DMS 273 treated with DMSO at 0.1 percent for 48 hours (cell line): ENCODE results near the gene WNT16.
"Not testable (repeated sequence)": the region's sequence is repeated elsewhere in the genome, so short reads cannot be mapped to it uniquely, and the experiment has no call there.

Experiments
- DNase-seq: peaks from one replicate; lab custom pipeline; 2025; lab: John Stamatoyannopoulos, UW

The WNT16 gene, protein sequence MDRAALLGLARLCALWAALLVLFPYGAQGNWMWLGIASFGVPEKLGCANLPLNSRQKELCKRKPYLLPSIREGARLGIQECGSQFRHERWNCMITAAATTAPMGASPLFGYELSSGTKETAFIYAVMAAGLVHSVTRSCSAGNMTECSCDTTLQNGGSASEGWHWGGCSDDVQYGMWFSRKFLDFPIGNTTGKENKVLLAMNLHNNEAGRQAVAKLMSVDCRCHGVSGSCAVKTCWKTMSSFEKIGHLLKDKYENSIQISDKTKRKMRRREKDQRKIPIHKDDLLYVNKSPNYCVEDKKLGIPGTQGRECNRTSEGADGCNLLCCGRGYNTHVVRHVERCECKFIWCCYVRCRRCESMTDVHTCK

DNA sequence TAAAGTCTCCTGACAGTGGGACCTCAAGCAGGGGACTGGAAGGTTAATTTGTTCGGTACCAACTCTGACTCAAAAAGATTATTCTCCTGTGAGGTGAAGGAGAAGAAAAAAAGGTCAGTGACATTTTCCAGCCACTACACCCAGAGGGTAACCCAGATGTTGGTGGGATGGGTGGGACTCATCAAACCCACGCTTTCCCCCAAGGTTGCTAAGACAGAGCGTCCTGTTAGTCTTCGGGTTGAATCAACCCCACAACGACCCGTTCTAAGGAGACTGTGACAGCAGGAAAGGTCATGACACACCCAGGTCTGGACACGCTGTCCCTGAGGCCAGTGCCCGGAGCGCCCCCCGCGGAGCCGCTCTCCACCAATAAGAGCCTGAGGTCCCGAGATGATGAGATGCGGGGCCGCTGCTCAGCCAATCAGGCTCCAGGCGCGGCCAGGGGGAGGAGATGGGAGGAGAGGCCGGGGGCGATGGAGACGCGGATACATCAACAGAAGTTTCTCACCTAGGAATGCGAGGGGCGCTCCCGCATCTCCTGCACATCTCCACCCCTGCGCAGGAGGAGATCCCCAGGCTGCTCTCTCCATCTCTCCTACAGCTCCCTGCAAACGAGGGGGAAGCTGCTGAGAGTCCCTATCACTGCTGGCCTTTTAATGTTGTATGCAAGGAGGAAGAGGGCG lies at the start of gene WNT16:
Gene WNT16 (plus strand): TSS at position 493 of the 683 bp plus-strand sequence. CDS start 293 bp downstream, outside the sequence.
- no peak for DNase-seq

DNA sequence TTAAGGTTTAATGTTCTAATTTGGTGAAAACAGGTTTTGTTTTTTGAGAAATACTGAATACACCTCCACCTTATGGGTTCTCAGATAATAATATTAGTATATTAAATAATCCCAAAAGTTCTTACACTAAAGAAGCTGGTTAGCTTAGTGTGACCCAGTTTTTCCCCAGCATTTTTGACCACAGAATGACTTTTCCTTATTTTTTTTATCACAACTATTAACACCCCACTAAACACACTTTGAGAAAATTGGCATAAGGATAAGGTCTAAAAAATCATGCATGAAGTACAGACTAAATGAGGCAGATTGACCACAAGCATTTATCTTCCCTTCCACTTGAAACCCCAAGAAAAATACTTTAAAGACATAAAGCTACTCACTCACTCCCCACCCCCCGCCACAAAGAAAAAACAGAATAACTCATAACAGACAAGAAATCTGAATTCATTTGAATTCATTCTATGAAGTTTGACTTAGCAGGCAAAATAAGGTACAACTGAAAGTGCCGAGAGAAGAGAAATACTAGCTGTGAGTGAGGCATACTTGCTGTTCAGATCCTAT lies 49.7 kb upstream of the WNT16 start:
- no peak for DNase-seq

DNA sequence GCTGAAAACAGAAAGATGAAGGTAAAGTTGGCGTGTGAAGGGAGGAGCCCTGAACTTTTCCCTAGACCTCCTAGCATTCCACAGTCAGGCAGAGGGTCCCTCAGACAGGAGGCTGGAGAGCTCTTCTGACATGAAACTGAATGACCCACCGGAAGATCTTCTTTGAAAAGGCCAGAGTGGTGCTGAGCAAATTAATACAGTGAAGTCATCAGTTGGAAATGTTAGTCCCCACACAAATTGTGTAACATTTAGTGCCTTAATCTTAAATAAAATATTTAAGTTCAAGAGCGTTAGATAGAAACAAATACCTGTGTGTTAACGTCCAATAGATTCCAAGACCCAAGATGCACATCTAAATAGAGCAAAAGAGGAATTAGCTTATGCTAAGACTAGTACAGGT lies 49.0 kb upstream of the WNT16 start:
- DNase-seq: no peak

DNA sequence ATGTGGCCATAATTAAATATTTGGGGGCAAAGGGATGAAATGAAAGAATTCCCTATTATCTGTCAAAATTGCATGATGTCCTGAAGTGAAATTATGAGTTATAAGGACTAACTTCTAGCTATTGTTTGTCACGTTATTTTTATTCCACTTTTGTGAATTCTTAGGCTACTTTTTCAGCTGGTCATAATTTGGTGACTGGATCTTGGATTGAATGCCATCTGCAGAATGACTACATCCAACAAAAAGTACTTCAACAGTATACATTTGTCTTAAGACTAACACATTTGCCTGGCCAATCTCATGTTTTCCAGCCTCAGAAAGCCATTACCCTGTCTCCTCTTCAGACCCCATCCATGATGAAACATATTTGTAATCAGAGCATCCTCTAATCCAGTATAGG lies 48.1 kb upstream of the WNT16 start:
- DNase-seq: no peak

DNA sequence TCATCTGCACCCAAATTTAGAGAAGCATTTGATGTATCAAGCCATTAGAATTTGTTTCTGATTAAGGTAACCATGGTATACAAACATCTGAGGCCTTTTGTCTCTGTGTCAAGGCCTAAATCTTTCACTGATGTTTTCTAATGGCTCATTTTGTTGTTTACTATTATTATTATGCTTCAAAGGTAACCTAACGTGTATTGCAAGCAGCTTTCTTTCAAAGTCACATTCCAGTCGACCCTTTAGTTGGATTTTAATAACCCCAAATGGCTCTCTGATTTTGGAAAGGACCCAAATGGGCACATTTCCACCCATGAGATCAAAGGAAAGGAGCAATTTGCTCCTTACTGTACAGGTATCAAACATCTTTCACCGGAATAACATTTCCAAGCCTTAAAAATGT lies 46.7 kb upstream of the WNT16 start:
- no peak for DNase-seq

DNA sequence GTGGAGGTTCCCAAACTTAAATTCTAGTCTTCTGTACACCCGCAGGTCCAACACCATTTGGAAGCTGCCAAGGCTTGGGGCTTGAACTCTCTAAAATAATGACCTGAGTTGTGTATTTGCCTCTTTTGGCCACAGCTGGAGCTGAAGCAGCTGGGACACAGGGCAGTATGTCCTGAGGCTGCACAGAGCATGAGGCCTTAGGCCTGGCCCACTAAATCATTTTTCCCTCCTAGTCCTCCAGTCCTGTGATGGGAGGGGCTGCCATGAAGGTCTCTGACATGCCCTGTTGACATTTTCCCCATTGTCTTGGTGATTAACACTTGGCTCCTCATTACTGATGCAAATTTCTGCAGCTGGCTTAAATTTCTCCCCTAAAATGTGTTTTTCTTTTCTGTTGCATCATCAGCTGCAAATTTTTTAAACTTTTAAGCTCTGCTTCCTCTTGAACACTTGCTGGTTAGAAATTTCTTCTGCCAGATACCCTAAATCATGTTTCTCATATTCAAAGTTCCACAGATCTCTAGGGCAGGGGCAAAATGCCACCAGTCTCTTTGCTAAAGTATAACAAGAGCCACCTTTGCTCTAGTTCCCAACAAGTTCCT lies 43.6 kb upstream of the WNT16 start:
- no peak for DNase-seq

DNA sequence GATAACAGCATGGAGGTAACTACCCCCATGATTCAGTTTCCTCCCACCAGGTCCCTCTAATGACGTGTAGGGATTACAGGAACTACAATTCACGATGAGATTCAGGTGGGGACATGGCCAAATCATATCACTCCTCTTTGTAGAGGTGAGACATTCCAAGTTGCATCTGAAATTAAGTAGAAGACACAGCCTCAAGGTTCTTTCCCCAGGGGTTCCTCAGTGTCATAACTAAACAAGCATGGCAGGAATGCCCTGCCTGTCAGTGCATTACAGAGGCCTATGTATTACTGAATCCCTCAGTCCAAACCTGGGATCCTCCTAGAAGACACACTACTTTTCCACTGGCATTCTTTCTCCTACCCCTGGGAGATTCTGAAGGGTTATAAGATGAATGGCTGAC lies 42.6 kb upstream of the WNT16 start:
- DNase-seq: no peak

DNA sequence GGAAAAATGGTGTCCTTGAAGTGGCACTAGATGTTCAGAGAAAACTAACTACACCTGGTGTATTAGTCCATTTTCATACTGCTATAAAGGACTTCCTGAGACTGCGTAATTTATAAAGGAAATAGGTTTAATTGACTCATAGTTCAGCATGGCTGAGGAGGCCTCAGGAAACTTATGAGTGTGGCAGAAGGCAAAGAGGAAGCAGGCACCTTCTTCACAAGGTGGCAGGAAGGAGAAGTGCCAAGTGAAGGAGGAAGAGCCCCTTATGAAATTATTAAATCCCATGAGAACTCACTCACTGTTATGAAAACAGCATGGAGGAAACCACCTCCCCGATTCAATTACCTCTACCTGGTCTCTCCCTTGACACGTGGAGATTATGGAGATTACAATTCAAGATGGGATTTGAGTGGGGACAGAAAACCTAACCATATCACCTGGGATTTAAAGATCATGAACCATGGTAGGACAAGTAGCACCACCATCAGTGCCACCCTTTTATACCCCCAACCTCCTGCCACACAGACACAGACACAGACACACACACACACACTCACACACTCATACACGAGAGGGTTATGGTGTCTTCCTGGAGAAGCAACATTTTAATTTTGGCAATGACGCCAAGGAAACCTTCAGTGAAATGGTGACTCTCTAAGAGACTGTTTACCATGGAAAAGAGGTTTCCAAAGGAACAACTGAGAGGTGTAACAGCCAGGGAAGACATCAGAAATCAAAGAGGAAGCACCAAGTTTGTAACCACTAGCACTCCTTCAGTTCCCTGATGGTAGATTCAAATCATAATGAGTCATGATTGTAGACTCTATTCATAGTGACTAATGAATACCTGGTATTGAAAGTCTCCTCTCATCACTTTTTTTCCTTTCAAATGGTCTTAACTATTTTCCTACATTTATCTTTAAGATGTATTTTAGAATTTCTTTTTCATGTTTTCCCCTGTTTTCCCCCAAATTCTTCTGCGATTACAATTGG lies 41.8 kb upstream of the WNT16 start:
- no peak for DNase-seq

DNA sequence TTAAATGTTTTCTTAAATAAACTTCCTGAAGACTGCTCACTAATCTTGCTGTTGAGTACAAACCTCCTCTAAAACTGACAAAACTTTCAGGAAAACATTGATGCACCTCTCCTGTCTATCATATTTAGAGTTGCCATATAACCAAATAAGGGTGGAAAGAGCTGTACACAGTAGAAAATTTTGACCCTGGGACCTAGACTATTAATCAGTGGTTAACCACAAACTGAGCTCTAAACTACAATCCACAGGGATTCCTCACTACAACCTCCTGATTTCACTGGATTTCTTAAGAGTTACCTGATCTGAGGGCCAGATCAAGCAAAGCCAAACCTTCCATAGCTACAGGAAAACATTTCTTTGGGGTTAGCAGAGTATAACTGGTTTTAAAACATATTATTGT lies 39.9 kb upstream of the WNT16 start:
- no peak for DNase-seq

DNA sequence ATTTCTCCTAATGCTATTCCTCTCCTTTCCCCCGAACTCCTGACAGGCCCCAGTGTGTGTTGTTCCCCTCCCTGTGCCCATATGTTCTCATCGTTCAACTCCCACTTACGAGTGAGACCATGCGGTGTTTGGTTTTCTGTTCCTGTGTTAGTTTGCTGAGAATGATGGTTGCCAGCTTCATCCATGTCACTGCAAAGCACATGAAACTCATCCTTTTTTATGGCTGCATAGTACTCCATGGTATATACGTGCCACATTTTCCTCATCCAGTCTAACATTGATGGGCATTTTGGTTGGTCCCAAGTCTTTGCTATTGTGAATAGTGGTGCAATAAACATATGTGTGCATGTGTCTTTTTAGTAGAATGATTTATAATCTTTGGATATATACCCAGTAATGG lies 38.9 kb upstream of the WNT16 start:
- not testable (repeated sequence) for DNase-seq

DNA sequence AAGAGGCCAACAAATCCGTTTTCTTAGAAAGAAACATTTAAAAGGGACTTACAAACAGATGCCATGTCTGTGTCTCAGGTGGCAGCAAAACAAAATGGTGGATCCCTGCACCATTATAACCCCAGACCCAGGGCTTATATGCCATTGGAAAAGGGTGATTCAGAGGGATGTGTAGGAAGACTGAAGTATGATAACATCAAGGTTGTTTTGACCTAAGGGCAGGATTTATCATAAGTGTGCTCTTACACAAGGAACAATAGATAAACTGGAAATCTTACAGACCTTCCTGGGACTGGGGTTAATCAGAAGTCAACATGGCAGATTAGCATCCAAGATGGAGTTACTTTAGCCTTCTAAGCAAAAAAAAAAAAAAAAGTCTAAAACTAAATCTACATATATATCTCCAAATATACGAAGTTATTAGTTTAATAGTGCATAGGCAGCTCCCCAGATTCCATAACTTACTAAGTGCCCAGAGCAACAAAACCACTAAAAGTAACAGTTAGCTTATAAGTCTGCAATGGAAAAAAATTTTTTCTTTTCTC lies 34.3 kb upstream of the WNT16 start:
- no peak for DNase-seq

DNA sequence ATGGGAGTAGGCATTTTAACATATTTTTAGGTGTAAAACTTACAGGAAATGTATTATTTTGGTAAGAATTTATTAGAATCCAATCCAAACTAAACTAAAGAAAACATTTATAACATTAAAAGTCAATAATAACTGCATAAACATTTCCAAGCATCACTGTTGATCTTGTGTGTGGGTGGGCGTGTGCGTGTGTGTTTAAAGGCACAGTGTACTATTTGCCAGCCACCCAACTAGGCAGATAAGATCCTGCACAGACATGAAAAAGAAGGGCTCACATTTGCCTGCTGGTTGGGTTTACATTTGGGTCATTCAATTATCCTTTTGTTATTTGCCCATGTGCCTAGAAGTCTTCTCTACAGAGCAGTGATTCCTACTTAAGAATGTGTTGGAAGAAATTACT lies 31.0 kb upstream of the WNT16 start:
- no peak for DNase-seq

DNA sequence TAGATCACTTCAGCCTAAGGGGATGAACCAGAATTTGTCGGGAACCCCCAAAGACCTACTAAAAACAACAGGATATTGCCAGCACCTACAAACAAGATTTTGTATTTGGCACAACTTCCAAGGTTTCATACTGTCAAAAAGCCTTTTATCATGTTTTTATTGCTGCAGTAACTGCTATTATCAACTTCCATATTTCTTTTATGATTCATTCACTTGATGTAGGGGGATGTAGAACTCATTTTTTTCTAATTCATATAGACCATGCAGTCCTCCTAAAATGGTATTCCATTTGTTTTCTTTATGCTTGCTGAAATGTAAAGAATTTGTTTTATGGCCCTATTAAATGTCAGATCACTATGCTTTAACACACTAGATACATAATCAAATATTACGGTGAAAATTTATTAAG lies 30.0 kb upstream of the WNT16 start:
- no peak for DNase-seq

DNA sequence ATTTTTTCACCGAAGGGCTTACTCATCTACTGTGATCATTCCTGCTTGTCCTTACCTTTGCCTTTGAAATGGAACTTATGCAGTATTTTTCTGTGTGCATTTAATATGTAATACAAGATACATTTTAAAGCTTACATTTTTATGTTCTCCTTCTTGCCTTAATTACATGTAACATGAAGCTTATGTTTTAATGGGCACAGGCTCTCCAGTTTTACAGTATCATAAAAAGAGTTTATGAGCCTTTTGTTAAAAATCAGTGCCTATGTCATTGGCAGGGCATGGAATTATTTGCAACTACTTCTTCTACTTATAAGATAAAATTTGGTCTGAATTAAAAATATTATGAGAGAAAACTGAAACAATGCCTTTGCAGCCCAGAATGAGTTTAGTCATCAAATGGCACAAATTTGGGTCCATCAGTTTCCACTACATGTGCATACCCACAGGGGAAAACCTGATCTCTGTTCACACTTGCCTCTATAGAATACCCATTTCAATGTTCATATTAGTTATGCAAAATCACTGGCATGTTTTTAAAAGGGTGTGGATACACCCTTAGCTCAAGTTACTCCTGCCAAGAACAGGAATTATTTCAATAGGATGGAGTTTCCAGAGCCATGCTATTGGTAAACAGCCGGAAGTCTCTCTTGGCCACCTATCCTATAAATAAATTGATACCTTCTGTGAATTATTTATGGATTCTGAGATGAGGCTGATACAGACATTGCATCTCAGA lies 27.9 kb upstream of the WNT16 start:
- no peak for DNase-seq

DNA sequence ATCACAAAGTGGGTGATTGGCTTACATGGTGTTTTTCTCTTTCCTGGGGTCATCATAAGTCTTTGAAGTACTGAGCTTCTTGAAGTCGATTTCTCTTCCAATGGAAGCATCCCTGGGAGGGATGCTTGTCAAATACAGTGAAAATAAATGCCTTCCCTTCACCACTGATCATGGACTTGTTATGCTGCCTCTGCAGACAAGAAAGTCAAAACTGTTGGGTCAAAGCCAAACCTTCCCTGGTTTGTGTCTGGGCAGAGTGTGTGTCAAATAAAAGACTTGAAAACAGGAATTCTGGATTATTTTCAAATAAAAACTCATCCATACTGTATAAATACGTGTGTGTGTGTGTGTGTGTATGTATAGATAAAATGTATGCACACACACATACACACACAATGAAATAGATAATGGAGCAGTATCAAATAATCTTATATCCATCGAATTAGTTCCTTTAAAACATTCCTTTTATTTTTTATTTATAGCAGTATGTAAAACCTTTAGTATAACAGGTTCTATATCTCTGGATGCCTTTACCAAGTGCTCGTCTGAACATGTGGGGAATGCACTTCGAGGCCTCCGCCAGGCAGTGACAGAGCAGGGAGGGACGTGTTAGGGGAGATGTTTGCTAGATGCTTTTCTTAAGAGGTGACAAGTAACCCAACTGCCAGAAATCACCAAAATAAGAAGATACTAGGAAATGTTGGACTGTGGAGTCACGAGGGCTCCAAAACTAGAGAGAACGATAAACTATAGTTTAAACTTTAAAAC lies 27.2 kb upstream of the WNT16 start:
- DNase-seq: no peak

DNA sequence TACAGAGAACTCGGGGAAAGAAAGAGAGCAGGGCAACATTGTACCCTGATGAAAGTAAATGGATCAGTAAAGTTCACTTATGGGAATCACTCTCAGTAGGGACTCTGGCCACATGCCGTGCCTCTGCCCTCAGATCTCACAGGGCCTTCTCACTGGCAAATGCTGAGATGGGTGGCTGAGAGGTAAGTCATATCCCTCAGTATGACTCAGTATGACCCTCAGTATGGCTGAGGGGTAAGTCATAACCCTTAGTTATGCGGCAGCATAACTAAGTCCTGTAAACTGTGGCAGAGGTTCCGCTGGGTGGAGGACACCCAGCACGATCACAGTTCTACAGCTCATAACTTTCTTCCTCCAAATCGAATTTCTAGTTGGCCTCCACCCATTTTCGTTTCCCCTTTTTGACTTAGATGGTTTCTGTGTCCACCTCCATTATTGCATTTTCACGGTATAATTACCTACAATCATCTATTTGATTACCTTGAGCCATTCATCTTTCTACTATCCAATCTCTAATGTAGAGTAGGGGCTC lies 26.5 kb upstream of the WNT16 start:
- DNase-seq: no peak

DNA sequence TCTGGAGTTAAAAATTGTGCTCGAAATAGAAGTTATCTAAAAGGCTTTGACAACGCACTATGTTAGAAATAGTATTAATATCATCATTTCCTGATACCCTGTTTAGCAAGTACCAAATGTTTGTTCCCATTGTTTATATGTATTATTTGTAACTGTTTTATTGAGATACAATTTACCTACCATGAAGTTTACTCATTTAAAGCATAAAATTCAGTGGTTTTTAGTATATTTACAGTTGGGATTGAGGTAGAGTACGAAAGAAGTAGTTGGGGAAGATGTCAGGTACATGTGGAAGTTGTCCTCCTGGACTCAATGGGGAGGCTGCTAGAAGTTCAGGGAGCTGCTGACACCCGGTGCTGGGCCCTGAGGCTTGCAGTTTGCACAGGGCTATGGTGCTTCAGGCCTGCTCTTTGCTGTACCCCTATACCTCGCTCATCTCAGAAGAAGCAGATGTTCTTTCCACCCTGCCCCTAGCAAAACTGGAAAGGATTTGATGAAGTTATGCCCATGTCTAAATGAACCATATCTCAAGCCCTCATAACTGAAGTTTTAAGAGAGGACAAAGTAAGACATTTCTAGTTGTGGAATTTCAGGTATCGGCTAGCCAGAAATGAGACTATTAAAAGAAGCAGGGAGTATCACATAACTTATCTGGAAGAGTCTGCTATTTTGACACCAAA lies 25.2 kb upstream of the WNT16 start:
- DNase-seq: no peak

DNA sequence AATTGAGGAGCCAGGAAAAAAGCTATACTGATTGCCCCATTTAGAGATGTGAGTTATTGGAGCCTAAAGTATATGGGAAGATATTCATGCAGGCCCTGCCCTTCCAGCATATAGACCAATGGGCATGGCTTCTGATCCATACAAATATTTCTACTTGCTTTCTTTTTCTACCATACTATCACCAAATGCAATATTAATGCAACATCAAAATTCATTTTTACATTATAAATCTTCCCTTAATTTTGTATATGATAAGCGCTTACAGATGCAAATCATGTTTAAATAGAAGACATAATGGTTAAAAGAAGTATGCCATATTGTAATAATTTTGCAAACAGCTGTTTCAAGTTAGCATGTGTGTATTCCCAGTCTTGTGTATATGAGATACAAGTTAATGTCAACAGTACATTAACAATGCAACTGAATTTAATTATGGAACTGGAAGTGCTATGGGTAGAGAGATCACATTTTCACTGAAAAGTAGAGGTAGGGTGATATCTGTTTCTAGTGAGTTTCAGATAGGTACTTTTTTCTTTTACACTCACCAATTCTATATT lies 24.6 kb upstream of the WNT16 start:
- no peak for DNase-seq

DNA sequence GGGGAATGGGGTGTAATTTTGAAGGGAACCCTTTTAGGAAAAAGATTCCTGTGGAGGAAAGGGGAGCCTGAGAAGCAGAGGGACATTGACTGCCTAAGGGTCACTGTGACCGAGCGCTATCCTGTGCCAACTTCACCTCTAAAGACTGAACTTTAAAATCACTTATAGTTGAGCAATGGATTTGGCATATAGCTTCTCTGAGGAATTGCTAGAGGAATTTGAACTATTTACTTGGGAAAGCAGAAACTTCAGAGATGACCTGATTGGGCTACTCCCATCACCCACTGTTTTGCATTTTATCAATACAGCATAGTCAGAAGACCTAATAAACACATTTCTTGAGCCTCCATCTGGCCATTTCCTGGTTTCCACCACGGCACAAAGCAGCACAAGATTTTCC lies 23.7 kb upstream of the WNT16 start:
- no peak for DNase-seq
